Neuronal stem cell (in vitro differentiated cells): Measurements from ENCODE around the gene GRIK4.

Experiments
- DNase-seq: peaks from one replicate; pipeline ENCODE4 v3.0.0-alpha.2; 2013; ENCODE audit warnings: low spot score
- H2AFZ ChIP-seq: one replicate; pipeline ENCODE4 v1.6.1; 2013; ENCODE audit warnings: mild to moderate bottlenecking, low read length, inconsistent platforms
- H2AK5ac ChIP-seq: 2 replicates; pipeline ENCODE4 v1.6.1; 2013; ENCODE audit warnings: low read depth, mild to moderate bottlenecking, inconsistent platforms, low read length, moderate library complexity, mixed read lengths
- H2BK120ac ChIP-seq: 2 replicates; pipeline ENCODE4 v1.6.1; 2013; ENCODE audit warnings: low read depth, mild to moderate bottlenecking, inconsistent platforms, low read length, moderate library complexity, mixed read lengths
- H2BK12ac ChIP-seq: one replicate; pipeline ENCODE4 v1.6.1; 2013; ENCODE audit warnings: low read length, inconsistent platforms
- H2BK15ac ChIP-seq: 2 replicates; pipeline ENCODE4 v1.6.1; 2013; ENCODE audit warnings: mild to moderate bottlenecking, low read length, inconsistent platforms, mixed read lengths
- H2BK5ac ChIP-seq: one replicate; pipeline ENCODE4 v1.6.1; 2013; ENCODE audit warnings: inconsistent platforms, mild to moderate bottlenecking, low read length, moderate library complexity
- H3K14ac ChIP-seq: one replicate; pipeline ENCODE4 v1.6.1; 2013; ENCODE audit warnings: low read length, inconsistent platforms
- H3K18ac ChIP-seq: 2 replicates; pipeline ENCODE4 v1.6.1; 2013; ENCODE audit warnings: low read length, inconsistent platforms
- H3K23ac ChIP-seq: 2 replicates; pipeline ENCODE4 v1.6.1; 2013; ENCODE audit warnings: low read depth, mild to moderate bottlenecking, mixed read lengths, low read length, inconsistent platforms; ENCODE audit not compliant: poor library complexity
- H3K27ac ChIP-seq: replicated peaks from 3 replicates; pipeline ENCODE4 v1.5.1; 2013; ENCODE audit warnings: low read length, inconsistent platforms
- H3K27me3 ChIP-seq, 3 experiments: 2 replicates each; pipeline ENCODE4 v1.6.1; 2013; ENCODE audit warnings: low read length in 3 of 3, mild to moderate bottlenecking in 2 of 3, inconsistent platforms in 1 of 3, low read depth in 1 of 3, mixed read lengths in 1 of 3, moderate library complexity in 1 of 3; ENCODE audit not compliant: control insufficient read depth in 3 of 3, insufficient read depth in 3 of 3
- H3K36me3 ChIP-seq, 2 donors: replicated peaks in 1 of 2; 2 replicates each; pipeline ENCODE4 v1.6.1; 2013; ENCODE audit warnings: low read length in 2 of 2; ENCODE audit not compliant: control insufficient read depth in 2 of 2, insufficient read depth in 2 of 2
- H3K4ac ChIP-seq: 2 replicates; pipeline ENCODE4 v1.6.1; 2013; ENCODE audit warnings: inconsistent platforms, mild to moderate bottlenecking, low read length, moderate library complexity
- H3K4me1 ChIP-seq, 2 donors: 1 replicate in 1 of 2; 2 replicates in 1 of 2; pipeline ENCODE4 v1.6.1; 2013; ENCODE audit warnings: low read length in 2 of 2, low read depth in 1 of 2; ENCODE audit not compliant: control insufficient read depth in 2 of 2, insufficient read depth in 1 of 2
- H3K4me2 ChIP-seq: one replicate; pipeline ENCODE4 v1.6.1; 2013; ENCODE audit warnings: mild to moderate bottlenecking, low read length, inconsistent platforms; ENCODE audit not compliant: insufficient read depth, poor library complexity, severe bottlenecking
- H3K4me3 ChIP-seq, 2 donors: 2 replicates each; pipeline ENCODE4 v1.5.1; 2013; ENCODE audit warnings: low read length in 2 of 2, mild to moderate bottlenecking in 2 of 2, inconsistent platforms in 1 of 2, moderate library complexity in 1 of 2
- H3K79me1 ChIP-seq: one replicate; pipeline ENCODE4 v1.6.1; 2013; ENCODE audit warnings: low read depth, mild to moderate bottlenecking, inconsistent platforms, low read length, moderate library complexity
- H3K9ac ChIP-seq: one replicate; pipeline ENCODE4 v1.6.1; 2013; ENCODE audit warnings: mild to moderate bottlenecking, low read depth, low read length, inconsistent platforms; ENCODE audit not compliant: poor library complexity
- H3K9me3 ChIP-seq, 2 donors: replicated peaks in 1 of 2; 2 replicates each; pipeline versions ENCODE3 to v1.6.1; 2013; ENCODE audit warnings: low read length in 2 of 2, mild to moderate bottlenecking in 2 of 2, inconsistent platforms in 1 of 2, low read depth in 1 of 2, mixed read lengths in 1 of 2, moderate library complexity in 1 of 2; ENCODE audit not compliant: control insufficient read depth in 2 of 2, insufficient read depth in 1 of 2
- H4K8ac ChIP-seq: one replicate; pipeline ENCODE4 v1.6.1; 2013; ENCODE audit warnings: low read depth, mild to moderate bottlenecking, inconsistent platforms, low read length, moderate library complexity
- H4K91ac ChIP-seq: one replicate; pipeline ENCODE4 v1.6.1; 2013; ENCODE audit warnings: low read length, low read depth, mild to moderate bottlenecking, inconsistent platforms; ENCODE audit not compliant: poor library complexity
- WGBS, 2 donors: extraction: QIAGEN DNeasy Blood & Tissue Kit; methylation state at CpG; one replicate each; pipeline ENCODE4 v1.1.7; 2013; ENCODE audit warnings: missing lambda C conversion rate in 2 of 2, mixed read lengths in 1 of 2; ENCODE audit not compliant: insufficient read length in 2 of 2, insufficient replicate concordance in 1 of 2; ENCODE audit errors: extremely low coverage in 2 of 2; 5-methylcytosine and 5-hydroxymethylcytosine counted together

GRIK4 gene

GRCh38 chr11:120548682-120549209 lies 37.2 kb downstream of the GRIK4 start:
- H3K23ac ChIP-seq = no peak overlapping the region
- no peak overlapping the region for H2BK12ac ChIP-seq
- H3K4me1 ChIP-seq = peaks cover 9 to 21% of the 10 kb centered on the region in 2 donors
- WGBS, 2 donors = no CpG with 5 or more reads among the region's 6 CpGs
- H2AFZ ChIP-seq = no peak overlapping the region
- no peak overlapping the region for H3K4ac ChIP-seq
- no peak overlapping the region for H3K27ac ChIP-seq
- no peak overlapping the region for H2BK120ac ChIP-seq
- DNase-seq = no peak
- H3K18ac ChIP-seq = peak overlapping the region; percentile 39
- H3K9ac ChIP-seq = no peak overlapping the region
- H2BK15ac ChIP-seq = no peak overlapping the region
- H3K4me3 ChIP-seq = no peak overlapping the region
- H4K91ac ChIP-seq = no peak overlapping the region
- H3K36me3 ChIP-seq = no peaks in the 10 kb centered on the region
- no peaks in the 10 kb centered on the region for H3K79me1 ChIP-seq
- peaks cover 0 to 3% (median 0%) of the 10 kb centered on the region in 3 experiments for H3K27me3 ChIP-seq
- H3K14ac ChIP-seq = no peak overlapping the region
- no peak overlapping the region for H2AK5ac ChIP-seq
- H3K9me3 ChIP-seq = no peaks in the 10 kb centered on the region
- H4K8ac ChIP-seq = no peak overlapping the region
- no peak overlapping the region for H3K4me2 ChIP-seq
- H2BK5ac ChIP-seq = no peak overlapping the region

DNA sequence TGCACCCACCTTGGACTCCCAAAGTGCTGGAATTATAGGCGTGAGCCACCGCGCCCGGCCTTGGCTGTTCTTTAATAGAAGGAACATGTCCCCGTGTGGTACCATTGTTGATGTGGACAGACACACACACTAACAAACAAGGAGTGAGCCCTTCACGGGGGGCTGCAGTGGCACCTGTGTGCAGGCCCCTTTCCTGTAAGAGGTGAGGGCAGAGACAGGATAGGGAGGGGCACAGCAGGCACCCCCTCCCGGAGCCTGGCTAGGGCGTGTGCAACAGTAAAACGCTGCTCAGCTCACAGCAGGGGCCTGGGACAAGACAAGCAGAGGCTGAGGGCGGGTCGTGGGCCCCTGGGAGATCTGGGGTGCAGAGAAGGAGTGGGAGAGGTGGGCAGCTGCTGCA lies 37.8 kb downstream of the GRIK4 start:
- H3K4me1 ChIP-seq = peaks cover 9 to 21% of the 10 kb centered on the region in 2 donors
- H4K91ac ChIP-seq = peak overlapping the region; percentile 32
- no peak overlapping the region for H2AK5ac ChIP-seq
- H2BK15ac ChIP-seq = no peak overlapping the region
- H2AFZ ChIP-seq = peak overlapping the region; percentile 20
- H3K36me3 ChIP-seq = no peaks in the 10 kb centered on the region
- H3K14ac ChIP-seq = peak overlapping the region; percentile 12
- no peak overlapping the region for H3K27ac ChIP-seq
- H3K27me3 ChIP-seq = peaks cover 0 to 3% (median 0%) of the 10 kb centered on the region in 3 experiments
- no peak for DNase-seq
- no peak overlapping the region for H3K23ac ChIP-seq
- no peaks in the 10 kb centered on the region for H3K79me1 ChIP-seq
- H2BK120ac ChIP-seq = no peak overlapping the region
- no peak overlapping the region for H4K8ac ChIP-seq
- H3K18ac ChIP-seq = peak overlapping the region; percentile 39
- H3K4me3 ChIP-seq = no peak overlapping the region
- no peak overlapping the region for H2BK5ac ChIP-seq
- H2BK12ac ChIP-seq = no peak overlapping the region
- no peak overlapping the region for H3K4me2 ChIP-seq
- no peaks in the 10 kb centered on the region for H3K9me3 ChIP-seq
- H3K4ac ChIP-seq = no peak overlapping the region
- WGBS, 2 donors = no CpG with 5 or more reads among the region's 11 CpGs
- H3K9ac ChIP-seq = no peak overlapping the region

- no peaks in the 10 kb centered on the region for H3K36me3 ChIP-seq
- DNase-seq = no peak
- H2AK5ac ChIP-seq = no peak overlapping the region
- peak overlapping the region; percentile 20 for H2AFZ ChIP-seq
- no peak overlapping the region for H2BK12ac ChIP-seq
- no peaks in the 10 kb centered on the region for H3K79me1 ChIP-seq
- no peak overlapping the region for H2BK15ac ChIP-seq
- H3K4me2 ChIP-seq = no peak overlapping the region
- H4K91ac ChIP-seq = no peak overlapping the region
- H3K18ac ChIP-seq = peak overlapping the region; percentile 31
- no peak overlapping the region for H3K9ac ChIP-seq
- H2BK5ac ChIP-seq = no peak overlapping the region
- H3K4ac ChIP-seq = no peak overlapping the region
- no peak overlapping the region for H3K4me3 ChIP-seq
- H3K4me1 ChIP-seq = peaks cover 12 to 23% of the 10 kb centered on the region in 2 donors
- H3K9me3 ChIP-seq = no peaks in the 10 kb centered on the region
- no peak overlapping the region for H4K8ac ChIP-seq
- no peak overlapping the region for H3K14ac ChIP-seq
- H3K27ac ChIP-seq = no peak overlapping the region
- H2BK120ac ChIP-seq = no peak overlapping the region
- H3K23ac ChIP-seq = no peak overlapping the region
- peaks cover 0 to 3% (median 0%) of the 10 kb centered on the region in 3 experiments for H3K27me3 ChIP-seq
- no CpG with 5 or more reads among the region's 5 CpGs for WGBS, 2 donors
Observed at GRCh38 chr11:120550007-120550406, 38.5 kb downstream of the GRIK4 start.

GRCh38 chr11:120551191-120551590 lies 39.6 kb downstream of the GRIK4 start:
- H4K8ac ChIP-seq = no peak overlapping the region
- no peak overlapping the region for H3K4ac ChIP-seq
- H4K91ac ChIP-seq = no peak overlapping the region
- H3K4me2 ChIP-seq = no peak overlapping the region
- H3K18ac ChIP-seq = no peak overlapping the region
- no peak overlapping the region for H3K23ac ChIP-seq
- no peaks in the 10 kb centered on the region for H3K79me1 ChIP-seq
- DNase-seq = no peak
- no peak overlapping the region for H2AK5ac ChIP-seq
- no peak overlapping the region for H2BK5ac ChIP-seq
- H3K4me1 ChIP-seq = peaks cover 21 to 34% of the 10 kb centered on the region in 2 donors
- no peaks in the 10 kb centered on the region for H3K36me3 ChIP-seq
- H3K4me3 ChIP-seq = no peak overlapping the region
- H3K9ac ChIP-seq = no peak overlapping the region
- peaks cover 0 to 3% (median 0%) of the 10 kb centered on the region in 3 experiments for H3K27me3 ChIP-seq
- no peak overlapping the region for H2AFZ ChIP-seq
- H2BK12ac ChIP-seq = no peak overlapping the region
- no peak overlapping the region for H2BK120ac ChIP-seq
- no peak overlapping the region for H2BK15ac ChIP-seq
- H3K9me3 ChIP-seq = no peaks in the 10 kb centered on the region
- H3K27ac ChIP-seq = no peak overlapping the region
- WGBS, 2 donors = no CpG with 5 or more reads among the region's 7 CpGs
- no peak overlapping the region for H3K14ac ChIP-seq
